GM19452 (cell line): ENCODE results near the gene CROCC.
"Not testable (repeated sequence)": the region's sequence is repeated elsewhere in the genome, so short reads cannot be mapped to it uniquely, and the experiment has no call there.

Source experiments
- ATAC-seq: cut with Tn5 transposase; IDR thresholded peaks from one replicate; pipeline ENCODE4 v1.9.1; 2021; ENCODE audit not compliant: unreplicated experiment

CROCC gene

DNA sequence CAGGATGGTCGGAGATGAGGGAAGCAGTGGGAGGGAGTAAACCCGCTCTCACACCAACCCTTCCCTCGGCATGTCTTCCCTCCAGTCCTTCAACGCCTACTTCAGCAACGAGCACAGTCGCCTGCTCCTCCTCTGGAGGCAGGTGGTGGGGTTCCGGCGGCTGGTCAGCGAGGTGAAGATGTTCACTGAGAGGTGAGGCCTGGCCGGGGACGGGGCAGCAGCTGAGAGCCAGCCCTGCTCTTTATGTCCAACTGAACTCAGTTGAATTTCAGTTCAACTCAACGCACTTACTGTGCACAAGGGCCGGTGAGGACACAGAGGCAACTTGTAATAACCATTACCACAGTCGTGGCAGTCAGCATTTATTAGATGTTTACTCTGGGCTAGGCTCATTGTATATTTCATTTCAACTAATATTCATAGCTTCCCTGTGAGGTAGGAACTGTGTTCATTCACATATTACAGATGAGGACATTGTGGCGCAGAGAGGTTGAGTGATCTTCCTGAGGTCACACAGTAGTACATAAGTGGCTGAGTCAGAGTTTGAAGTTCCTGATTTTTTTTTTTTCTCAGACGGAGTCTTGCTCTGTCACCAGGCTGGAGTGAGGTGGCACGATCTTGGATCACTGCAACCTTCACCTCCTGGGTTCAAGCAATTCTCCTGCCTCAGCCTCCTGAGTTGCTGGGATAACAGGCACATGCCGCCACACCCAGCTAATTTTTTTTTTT lies 9.6 kb downstream of the CROCC start:
- ATAC-seq: not testable (repeated sequence)

DNA sequence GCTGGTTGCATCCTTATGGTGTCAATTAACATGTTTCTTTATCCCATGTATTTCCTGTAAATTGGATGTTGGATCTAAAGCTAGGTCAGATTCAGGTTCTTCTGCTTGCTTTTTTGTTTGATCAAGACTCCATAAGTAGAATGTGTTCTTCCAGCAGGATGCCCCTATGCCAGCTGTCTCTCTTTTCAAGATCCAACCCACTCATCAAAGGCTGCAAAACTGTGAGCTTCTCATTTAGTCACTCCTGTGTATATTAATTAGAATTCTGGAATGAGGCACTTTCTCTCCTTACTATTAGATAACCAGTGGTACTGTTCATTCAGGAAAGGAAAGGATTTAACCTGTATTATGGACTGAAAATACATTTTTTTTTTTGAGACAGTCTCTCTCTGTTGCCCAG lies 12.2 kb downstream of the CROCC start:
- ATAC-seq: not testable (repeated sequence)

DNA sequence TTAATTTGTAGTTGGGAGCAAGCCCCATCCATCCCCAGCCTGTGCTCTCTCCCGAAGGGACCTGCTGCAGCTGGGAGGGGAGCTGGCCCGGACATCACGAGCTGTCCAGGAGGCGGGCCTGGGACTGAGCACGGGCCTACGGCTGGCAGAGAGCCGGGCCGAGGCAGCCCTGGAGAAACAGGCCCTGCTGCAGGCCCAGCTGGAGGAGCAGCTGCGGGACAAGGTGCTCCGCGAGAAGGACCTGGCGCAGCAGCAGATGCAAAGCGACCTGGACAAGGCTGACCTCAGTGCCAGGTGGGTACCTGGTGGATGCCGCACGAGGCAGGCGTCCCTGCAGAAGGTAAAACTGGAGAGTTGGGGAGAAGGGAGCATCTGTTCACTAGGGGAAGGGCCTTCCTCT lies 14.8 kb downstream of the CROCC start:
- not testable (repeated sequence) for ATAC-seq

DNA sequence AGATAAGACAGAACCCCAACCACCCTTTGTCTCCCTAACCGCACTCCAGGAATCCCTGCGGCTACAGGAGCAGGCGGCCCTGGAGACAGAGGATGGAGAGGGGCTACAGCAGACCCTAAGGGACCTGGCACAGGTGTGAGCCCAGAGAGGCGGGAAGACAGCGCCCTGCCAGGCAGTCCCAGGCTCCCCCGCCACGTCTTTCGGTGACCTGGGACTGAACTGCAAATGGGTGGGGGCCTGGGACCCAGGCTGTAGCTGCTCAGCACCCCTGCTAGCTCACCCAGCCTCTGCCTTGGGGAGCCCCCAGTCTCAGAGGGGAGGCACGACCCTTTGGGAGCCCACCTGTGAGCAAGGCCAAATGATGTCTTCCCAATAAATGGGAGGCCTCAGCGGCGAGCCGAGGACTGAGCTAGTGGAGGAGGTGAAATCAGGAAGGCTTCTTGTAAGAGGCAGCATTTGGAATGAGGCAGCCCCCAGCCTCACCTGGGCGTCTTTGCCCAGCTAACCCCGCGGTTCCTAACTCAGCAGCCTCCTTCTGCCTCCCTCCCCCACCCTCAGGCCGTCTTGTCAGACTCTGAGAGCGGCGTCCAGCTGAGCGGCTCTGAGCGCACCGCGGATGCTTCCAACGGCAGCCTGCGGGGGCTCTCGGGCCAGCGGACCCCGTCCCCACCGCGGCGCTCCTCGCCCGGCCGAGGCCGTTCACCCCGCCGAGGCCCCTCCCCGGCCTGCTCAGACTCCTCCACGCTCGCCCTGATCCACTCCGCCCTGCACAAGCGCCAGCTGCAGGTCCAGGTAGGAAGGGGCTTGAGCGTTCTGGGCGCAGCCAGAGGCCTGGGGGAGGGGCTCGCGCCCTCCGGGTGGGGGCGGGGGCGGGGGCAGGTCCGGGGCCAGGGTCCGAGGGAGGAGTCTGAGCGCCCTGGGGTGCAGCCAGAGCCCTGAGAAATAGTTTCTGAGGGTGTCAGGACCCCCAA lies 16.9 kb downstream of the CROCC start:
- ATAC-seq: no peak

DNA sequence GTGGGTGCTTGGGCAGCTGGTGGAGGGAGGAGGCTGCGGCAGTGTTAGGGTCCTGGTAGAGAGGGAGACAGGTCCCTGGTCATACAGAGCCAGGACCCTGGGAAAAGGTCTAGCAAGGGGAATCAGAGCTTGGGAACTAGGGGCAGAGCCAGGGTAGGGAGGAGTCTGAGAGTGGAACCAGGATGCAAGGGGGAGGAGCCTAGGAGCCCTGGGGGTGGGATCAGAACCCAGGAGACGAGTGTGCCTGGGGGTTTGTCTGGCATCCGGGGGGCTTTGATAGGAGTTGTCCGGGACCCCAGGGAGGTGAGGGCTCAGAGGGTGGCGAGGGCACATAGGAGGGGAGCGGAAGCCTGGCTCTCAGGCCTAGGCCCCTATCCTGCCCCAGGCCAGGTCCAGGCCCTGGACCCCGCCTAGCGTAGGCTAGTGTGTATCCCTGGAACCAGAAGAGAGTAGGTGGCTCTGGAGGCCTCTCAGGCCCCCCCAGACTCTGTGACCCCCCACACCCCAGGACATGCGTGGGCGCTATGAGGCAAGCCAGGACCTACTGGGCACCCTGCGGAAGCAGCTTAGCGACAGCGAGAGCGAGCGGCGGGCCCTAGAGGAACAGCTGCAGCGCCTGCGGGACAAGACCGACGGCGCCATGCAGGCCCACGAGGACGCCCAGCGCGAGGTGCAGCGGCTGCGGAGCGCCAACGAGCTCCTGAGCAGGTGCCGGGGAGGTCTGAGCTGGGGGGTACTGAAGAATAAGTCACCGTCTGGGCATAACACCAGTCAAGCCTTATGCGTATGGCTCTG lies 17.9 kb downstream of the CROCC start:
- not testable (repeated sequence) for ATAC-seq

DNA sequence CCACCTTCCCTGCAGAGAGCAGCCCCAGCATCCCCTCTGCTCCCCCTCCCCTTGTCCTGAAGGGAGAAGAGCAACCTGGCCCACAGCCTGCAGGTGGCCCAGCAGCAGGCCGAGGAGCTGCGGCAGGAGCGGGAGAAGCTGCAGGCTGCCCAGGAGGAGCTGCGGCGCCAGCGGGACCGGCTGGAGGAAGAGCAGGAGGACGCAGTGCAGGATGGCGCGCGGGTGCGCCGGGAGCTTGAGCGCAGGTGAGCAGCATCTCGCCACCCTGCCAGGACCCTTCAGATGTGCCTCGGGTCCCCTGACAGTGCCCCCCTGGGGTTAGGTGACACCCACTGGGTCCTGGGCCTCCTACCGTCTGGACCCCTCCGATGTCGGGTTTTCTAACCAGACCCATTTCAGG lies 22.3 kb downstream of the CROCC start:
- ATAC-seq: no peak

DNA sequence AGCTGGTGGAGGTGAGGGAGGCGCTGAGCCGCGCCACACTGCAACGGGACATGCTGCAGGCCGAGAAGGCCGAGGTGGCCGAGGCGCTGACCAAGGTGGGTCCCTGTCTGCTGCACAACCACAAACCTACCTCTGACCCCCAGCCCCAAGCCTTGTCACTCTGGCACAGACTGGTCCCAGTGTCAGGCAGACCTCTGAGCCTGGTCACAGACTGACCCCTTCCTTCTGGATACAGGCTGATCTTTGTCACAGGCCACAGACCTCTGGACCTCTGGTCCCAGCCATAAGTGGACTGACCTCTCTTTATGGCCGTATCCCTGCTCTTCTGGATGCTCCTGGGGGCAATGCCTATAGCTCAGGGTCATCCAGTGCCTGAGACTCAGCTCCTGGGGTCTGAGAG lies 23.8 kb downstream of the CROCC start:
- ATAC-seq: not testable (repeated sequence)

DNA sequence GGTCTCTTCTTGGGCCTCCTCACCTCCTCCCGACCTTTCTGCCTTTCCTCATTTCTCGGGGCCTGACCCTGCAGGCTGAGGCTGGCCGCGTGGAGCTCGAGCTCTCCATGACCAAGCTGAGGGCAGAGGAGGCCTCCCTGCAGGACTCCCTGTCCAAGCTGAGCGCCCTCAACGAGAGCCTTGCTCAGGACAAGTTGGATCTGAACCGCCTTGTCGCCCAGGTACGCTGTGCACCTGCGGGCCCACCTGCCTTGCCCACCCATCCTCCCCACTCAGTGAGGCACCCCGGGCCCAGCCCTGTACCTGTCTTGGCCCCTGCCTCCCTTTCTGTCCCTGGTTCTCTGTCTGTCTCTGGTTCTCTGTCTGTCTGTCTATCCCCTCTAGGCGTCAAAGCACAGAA lies 24.5 kb downstream of the CROCC start:
- ATAC-seq: not testable (repeated sequence)

DNA sequence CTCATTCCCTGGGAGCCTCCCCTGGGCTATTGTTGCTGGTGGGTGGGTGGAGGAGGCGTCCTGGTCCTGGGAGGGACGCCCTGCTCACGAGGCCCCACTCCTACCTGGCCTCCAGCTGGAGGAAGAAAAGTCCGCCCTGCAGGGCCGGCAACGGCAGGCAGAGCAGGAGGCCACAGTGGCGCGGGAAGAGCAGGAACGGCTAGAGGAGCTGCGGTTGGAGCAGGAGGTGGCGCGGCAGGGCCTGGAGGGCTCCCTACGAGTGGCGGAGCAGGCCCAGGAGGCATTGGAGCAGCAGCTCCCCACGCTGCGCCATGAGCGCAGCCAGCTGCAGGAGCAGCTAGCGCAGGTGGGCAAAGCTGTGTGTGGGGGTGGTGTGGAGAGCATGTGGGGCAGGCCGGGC lies 24.9 kb downstream of the CROCC start:
- no peak for ATAC-seq

DNA sequence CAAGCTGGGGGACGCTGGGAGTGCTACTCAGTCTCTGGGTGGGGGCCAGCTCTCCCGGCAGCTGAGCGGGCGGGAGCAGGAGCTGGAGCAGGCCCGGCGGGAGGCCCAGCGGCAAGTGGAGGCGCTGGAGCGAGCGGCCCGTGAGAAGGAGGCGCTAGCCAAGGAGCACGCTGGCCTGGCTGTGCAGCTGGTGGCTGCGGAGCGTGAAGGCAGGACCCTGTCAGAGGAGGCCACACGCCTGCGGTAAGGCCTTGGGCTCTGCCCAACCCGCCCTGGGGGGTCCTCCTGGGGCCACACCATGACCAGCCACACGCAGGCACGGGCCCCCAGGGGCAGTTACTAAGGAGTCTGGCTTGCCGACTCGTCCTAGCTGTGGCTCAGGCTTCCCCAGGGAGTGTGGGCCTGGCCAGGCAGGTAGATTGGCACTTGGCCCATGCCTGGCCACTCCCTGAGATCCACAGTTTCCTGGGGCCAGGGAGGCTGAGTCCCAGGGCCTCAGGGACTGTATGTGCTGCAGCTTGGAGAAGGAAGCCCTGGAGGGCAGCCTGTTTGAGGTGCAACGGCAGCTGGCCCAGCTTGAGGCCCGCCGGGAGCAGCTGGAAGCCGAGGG lies 26.7 kb downstream of the CROCC start:
- ATAC-seq: not testable (repeated sequence)

DNA sequence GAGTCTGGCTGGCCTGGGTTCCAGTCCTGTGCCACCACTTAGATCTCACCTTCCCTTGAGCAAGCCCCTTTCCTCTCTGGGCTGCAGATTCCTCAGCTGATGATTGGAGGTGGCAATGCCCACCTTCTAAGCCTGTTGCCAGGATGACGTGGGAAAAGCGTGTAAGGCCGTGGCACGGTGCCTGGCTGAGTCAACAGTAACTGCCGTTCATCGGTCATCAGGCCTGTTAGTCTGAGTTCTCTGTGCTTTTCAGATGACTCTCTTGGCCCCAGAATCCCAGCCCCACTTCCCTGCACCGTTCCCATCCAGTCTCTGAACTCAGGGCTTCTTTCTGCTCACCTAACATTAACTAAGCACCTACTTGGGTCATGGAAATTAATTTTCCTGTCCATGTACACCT lies 27.3 kb downstream of the CROCC start:
- ATAC-seq: not testable (repeated sequence)

DNA sequence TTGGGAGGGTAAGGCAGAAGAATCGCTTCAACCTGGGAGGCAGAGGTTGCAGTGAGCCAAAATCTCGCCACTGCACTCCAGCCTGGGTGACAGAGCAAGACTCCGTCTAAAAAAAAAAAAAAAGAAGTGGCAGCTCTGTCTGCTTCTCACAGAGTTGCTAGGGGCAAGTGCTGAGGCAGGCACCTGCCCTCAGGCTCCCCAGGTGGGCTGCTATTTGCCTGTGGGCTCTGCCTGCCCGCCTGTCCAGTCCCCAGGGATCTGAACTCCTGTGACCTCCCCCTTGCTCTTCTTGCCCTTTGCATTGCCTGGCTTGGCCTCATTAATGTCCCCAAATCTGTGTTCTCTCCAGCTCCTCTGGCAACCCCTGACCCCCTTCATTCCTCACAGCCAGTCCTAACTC lies 30.6 kb downstream of the CROCC start:
- not testable (repeated sequence) for ATAC-seq

DNA sequence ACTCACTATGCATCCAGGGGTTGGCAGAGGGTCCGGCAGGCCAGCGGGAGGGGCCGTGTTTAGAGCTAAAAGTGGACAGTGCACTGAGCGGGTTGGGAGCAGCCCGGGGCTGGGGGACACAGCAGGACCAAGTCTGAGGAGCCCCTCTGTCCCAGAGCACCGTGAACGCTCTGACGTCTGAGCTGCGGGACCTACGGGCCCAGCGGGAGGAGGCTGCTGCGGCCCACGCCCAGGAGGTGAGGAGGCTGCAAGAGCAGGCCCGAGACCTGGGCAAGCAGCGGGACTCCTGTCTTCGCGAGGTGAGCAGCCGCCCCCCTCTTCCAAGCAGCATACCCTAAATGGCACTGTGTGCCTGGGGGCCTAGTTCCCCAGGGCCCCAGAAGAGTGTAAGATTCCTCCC lies 32.8 kb downstream of the CROCC start:
- ATAC-seq: no peak

DNA sequence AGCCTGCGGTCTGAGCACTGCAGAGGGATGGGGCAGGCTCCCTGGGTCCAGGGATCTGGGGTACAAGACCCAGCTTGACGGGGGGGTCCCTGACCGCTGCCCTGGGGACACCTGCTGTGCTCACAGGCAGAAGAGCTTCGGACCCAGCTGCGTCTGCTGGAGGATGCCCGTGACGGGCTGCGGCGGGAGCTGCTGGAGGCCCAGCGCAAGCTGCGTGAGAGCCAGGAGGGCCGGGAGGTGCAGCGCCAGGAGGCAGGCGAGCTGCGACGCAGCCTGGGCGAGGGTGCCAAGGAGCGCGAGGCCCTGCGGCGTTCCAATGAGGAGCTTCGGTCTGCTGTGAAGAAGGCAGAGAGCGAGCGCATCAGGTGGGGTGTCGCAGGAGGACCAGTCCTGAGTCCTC lies 33.5 kb downstream of the CROCC start:
- ATAC-seq: no peak

DNA sequence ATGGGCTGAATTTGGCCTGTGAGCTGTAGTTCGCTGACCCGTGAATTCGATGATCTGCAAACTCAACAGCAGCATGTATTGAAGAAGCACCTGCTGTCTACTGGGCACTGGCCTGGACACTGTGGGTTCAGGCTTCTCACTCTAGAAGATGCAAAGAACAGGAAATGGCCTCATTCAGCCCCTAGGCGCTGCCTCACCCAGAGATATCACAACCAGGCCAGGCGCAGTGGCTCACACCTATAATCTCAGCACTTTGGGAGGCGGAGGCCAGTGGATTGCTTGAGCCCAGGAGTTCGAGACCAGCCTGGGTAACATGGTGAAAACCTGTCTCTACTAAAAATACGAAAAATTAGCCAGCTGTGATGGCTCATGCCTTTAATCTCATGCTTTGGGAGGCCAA lies 35.0 kb downstream of the CROCC start:
- ATAC-seq: no peak

DNA sequence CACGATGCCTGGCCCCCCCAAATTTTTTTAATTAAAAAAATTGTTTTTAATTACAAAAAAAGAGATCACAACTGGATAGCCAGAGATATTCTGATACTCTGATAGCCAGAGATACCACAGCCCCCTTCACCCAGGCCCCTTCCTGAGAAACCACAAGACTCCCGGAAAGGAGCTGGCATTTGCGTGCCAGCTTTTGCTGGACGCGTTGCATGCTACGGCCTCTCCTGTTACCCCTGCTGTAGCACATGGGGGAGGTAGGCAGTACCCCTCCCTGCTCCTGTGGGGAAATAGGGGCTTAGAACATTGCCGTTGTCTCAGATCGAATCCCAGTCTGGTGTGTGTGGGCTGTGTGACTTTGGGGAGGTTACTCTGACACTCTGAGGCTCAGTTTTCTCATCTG lies 36.0 kb downstream of the CROCC start:
- ATAC-seq: no peak

DNA sequence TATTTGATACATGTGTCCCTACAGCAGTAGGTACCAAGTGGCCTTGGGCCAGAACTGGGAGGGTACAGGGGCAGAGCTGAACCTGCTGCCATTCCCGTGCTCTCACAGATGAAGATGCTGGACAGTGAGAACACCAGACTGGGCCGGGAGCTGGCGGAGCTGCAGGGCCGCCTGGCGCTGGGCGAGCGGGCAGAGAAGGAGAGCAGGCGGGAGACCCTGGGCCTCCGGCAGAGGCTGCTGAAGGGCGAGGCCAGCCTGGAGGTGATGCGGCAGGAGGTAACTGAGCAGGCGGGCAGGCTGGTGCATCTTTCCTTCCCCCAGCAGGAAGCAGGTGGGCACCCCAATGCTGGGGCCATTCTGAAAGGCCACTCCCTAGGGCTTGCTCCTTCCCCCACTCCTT lies 36.7 kb downstream of the CROCC start:
- no peak for ATAC-seq

DNA sequence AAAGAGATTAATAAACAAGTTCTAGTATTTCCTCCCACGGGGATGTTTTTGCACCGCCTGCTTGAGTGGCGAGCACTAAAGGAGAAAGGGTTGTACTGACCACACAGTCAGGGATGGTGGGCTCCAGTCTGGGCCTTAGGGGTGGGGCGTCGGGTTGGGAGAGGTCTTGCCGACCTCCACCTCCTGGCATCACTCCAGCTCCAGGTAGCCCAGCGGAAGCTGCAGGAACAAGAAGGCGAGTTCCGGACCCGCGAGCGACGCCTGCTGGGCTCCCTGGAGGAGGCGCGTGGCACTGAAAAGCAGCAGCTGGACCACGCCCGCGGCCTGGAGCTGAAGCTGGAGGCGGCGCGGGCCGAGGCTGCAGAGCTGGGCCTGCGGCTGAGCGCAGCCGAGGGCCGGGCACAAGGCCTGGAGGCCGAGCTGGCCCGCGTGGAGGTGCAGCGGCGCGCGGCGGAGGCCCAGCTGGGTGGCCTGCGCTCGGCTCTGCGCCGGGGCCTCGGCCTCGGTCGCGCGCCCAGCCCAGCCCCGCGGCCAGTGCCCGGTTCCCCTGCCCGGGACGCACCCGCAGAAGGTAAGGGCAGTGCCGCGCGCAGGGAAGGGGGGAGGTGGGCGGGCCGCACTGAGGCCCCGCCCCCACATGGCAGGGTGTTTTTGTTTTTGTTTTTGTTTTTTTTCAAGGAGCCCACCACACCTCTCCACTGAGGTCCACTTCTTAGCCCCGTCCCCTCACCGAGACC lies 39.0 kb downstream of the CROCC start:
- peak; percentile 66 for ATAC-seq

DNA sequence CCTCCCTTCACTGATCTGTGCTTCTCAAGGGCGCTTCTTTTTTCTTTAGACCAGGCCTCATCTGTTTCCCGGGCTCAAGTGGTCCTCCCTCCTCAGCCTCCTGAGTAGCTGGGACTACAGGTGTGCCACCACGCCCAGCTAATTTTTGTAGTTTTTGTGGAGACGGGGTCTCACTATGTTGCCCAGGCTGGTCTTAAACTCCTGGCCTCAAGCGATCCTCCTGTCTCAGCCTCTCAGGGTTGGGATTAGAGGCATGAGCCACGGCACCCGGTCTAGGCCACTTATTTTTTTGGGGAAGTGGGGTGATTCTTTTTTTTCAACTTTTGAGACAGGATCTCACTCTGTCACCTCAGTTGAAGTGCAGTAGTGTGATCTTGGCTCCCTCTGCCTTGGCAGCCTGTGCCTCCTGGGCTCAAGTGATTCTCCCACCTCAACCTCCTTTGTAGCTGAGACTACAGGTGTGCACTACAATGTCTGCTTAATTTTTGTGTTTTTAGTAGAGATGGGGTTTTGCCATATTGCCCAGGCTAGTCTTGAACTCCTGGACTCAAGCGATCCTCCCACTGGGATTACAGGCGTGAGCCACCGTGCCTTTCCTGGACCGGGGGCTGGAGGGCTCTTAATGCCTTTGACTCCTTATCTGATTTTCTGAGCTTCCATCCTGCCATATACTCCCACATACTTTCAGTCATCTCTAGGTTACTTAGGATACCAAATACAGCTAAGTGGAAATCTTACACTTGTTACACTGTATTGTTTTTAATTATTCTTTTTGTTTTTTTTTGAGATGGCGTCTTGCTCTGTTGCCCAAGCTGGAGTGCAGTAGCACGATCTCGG lies 39.8 kb downstream of the CROCC start:
- ATAC-seq: no peak
